ENCODE measurements around the gene CDX2.
"Not testable (repeated sequence)": the region's sequence is repeated elsewhere in the genome, so short reads cannot be mapped to it uniquely, and the experiment has no call there.

The CDX2 gene

GRCh38 chr13:27964741-27965323 is 4.3 kb downstream of the CDX2 start:
- no peak for FAIRE-seq

- FAIRE-seq, result not testable (repeated sequence)
These were observed 4.9 kb downstream of the CDX2 start for GRCh38 chr13:27964206-27964605.

DNA sequence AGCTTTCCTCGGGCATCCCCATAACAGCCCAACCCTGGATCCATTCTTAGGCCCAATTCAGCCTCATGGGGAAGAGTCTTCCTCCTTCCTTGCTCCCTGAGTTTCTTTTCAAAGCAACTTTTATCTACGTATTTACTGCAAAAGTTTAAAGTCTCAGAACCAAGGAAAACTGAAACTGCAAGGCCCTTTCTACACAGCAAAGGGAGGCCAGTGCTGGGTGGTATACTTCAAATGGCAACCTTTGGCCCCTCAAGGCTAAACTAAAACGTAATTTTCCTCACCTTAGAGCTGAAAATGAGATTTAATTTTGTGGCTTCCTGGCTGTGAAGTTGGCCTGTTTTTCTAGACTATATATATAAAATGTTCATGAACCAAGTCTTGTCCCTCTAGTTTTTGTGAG is 5.6 kb downstream of the CDX2 start:
- no peak for FAIRE-seq

- FAIRE-seq, result no peak
These were observed 6.1 kb downstream of the CDX2 start for GRCh38 chr13:27962982-27963381.

DNA sequence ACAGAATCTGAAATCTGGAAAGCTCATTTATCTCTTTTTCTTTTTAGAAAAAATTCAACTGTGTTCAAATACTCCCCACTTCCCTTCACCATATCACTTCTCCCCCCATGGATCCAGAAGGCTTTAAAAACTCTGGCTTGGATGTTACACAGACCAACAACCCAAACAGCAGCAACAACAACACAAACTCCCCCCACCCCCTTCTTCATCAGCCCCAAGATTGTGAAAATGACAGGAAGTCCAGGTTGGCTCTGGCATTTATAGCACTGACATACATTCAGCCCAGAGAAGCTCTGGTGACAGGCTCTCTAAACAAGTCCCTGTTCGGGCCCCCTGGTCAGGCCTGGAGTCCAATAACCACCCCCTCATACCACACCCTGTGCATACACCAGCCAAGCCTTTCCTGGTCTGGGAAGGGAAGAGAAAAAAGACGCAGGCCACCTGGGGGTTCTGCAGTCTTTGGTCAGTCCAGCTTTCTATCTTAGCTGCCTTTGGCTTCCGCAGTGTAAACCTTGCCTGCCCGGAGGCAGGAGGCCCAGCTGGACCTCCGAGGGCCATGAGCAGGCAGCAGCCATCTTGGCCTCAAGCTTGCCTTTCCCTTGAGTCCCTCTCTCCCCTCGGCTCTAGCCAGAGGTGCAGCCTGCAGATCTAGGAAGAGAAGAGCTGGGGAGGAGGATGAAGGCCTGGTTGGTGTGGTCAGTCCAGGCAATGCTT is 6.8 kb downstream of the CDX2 start:
- no peak for FAIRE-seq

GRCh38 chr13:27961227-27962085 is 7.7 kb downstream of the CDX2 start:
- FAIRE-seq, result no peak

DNA sequence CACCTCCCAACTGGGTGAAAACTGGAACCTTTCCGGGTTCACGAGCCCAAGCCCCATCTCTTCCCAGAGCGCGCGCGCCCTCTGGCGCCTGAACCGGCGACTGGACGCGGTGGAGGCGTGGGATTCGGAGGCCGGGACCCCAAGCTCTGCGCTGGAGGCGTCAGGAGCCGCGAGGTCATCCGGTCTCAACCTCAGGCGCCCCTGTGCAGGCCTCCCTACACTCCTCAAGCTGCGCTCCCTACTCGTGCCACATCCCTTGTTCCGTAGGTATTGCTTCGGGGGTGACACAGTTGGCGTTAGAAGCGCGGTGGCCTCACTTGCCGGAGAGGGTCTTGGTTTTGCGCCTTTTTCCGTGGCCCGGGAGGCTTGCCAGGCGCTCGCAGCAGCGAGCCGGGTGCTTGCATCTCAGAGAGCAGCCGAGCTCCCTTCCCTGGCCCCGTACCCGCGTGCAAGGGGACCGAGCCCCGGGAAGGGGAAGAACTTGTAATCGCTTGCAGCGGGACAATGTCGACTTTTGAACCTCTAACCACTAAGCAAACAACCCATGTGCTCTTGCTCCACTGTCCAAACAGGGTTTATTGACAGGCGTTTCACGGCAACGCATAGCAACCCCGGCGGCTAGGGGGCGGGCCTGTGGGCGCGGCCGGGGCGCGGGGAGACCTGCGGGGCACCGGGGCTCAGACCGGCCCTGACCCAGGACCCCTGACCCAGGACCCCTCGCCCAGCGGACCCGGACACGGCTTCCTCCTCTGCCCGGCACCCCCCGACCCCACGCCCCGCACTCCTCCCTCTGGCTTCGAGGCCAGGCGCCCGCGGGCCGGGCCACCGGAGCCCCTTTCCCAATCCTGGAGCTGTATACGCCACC is 8.5 kb downstream of the CDX2 start:
- no peak for FAIRE-seq

- FAIRE-seq, result no peak
These were observed 9.1 kb downstream of the CDX2 start for GRCh38 chr13:27959976-27960361.

DNA sequence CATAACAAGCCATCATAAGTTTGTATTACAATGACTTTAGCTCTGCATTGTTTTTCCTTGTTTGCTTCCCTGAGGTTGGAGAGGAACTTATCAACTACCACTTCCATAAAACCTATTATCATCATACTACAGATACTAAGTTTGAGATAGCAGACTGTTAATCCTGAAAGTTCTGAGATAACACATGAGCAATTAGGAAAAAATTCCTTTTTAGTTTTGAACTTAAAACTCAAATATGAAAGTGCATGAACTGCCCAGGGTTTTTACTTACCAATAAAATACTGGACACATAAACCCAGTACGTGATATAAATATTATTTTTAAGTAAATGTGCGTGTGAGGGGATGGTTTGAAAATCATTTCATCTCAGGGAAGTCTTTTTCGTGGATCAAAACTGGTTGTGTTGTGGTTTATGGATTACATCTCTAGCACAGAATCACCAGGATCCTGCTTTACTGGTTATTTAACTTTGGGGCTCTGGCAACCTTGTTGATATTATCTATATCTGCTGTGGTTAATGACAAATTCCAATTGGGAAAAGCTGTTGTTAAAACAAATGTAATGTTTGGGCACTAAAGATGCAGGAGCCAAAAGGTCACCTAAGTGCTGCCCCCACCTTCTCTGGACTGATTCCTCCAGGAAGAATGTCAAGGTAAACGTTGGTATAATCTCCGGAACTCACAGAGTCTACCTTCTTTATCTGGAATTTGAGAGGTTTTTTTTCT is 12.4 kb downstream of the CDX2 start:
- FAIRE-seq, result no peak

DNA sequence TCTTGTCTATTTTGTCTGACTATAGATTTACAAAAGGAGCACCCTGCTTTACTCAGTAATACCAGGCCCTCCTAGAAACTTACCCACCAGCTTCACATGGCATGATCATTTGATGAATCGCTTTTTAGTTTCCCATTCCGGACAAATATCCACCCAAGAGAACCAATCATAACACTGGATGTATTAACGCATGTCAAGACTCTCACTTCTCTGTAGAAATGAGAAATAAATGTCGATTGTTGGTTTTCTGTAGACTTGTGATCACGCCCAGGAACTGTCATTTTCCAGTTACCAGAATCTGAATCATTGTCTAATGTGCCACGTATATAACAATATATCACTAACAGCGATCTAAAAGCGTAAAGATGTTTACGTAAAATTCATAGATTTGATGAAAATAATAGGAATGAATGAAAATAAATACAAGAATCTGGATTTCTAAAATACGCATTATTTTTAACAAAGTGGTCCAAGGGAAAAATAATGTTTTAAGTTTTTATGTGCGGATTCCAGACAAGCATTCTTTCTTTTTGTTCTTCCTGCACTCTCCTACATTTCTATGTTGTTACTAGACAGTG is 14.0 kb downstream of the CDX2 start:
- no peak for FAIRE-seq

- no peak for FAIRE-seq
These were observed 14.7 kb downstream of the CDX2 start for GRCh38 chr13:27954406-27954851.

GRCh38 chr13:27953676-27954405 is 15.3 kb downstream of the CDX2 start:
- FAIRE-seq, result no peak

DNA sequence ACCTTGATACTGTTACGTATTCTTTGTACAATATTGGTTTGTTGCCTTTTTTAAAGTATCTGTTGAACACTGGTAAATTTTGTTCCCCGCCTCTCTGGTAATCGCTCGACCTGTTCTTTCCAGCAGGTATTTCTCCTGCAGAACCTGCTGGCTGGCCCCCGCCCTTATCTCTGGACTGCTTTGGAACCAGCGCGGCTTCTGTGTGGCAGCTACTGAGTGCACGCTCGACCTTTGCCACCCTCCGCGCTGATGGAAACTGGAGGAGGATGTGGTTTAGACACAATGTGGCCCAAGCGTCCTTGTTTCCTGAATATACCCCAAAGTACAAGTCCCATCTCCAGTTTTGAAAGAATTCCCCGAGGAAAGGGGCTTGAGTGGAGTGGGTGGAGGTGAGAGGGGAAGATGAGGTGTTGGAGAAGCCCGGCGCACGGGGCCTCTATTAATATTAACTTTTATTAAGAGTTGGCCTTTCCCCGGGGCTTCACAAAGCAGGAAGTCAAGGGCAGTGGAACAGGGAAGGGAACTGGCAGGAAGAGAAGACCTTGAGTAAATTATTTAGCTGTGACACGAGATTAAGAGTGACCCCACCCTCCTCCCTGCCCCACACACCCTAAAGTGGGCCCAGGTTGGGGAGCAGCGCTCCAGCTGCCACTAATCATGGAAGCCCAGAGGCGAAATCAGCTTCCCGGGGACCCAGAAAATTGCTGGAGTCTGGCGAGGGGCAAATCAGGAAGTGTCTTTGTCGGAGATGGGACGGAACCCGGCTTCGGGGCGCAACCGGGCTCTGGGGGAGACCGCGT is 16.0 kb downstream of the CDX2 start:
- FAIRE-seq, result no peak

DNA sequence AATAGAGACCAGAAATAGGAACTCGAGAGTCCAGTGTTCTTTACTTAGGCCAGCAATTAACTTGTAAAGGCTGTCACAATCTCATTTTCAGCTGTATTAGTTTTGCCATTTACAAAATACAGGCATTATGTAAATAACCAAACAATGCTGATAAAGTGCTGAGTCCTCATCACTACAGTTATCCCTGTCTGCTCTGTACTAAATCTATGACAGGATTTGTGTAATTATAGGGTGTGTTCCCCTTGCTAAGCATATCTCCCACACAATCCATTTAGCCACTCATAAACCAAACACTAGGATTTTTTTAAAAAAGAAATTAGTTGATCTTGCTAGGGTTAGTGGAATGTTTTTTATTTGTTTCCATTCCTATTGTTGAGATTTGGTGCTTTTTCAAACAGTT is 26.1 kb downstream of the CDX2 start:
- no peak for FAIRE-seq

DNA sequence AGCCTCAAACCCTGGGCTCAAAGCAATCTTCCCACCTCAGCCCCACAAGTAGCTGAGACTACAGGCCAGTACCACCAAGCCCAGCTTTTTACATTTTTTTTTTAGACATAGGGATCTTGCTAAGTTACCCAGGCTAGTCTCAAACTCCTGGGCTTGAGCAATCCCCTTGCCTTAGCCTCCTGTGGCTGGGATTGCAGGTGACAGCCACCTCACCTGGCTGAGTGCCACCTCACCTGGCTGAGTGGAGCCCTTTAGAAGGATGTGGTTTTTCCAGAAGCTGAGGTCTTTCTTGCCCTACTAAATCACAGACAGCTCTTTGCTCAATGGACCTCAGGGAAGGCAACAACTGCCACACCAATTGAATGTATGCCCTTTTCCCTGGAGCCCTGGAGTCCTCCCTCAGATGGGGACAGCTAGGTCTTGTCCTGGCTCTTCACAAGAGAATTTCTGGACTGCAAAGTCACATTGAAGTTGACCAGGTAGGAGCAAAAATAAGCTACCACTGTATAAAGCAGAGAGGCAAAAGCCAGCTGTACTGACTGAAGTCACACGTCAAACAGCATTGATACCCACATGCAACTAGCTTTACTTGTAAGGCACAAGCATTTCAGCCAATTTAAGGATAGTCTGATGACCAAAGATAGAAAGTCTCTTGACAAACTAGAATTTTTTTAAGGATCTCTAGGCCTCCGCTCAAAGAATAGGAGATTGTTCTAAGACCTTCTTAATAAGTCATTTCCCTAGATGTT is 35.4 kb downstream of the CDX2 start:
- no peak for FAIRE-seq

DNA sequence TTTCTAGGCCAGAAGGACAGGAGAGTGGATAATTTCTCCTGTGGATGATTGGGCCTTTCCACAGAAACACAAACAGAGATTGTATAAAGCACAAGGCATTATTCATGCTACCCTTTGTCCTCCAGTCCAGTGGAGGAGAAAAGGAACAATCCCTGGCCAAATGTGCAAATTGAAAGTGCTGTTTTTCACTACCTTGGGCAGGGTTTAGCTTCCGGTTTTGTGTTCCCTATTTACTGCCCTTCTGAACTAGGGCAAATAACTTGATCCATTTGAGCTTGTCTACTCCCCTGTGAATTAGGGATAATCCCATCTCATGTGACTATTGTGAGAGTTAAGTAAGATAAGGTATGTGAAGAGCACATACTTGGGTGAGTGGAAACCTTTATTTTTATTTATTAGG is 36.0 kb downstream of the CDX2 start:
- FAIRE-seq, result no peak

GRCh38 chr13:27929868-27930267 is 39.2 kb downstream of the CDX2 start:
- FAIRE-seq, result no peak

- no peak for FAIRE-seq
These were observed 40.0 kb downstream of the CDX2 start for GRCh38 chr13:27928805-27929753.
